GM18520 (cell line): ENCODE data around the gene ACHE.
"Not testable (repeated sequence)": the region's sequence is repeated elsewhere in the genome, so short reads cannot be mapped to it uniquely, and the experiment has no call there.

ENCODE experiments used
- ATAC-seq: cut with Tn5 transposase; IDR thresholded peaks from one replicate; pipeline ENCODE4 v1.9.1; 2021; ENCODE audit not compliant: unreplicated experiment

The ACHE gene

GRCh38 chr7:100895701-100895955 is at the start of gene ACHE:
ACHE (minus strand) TSS chr7:100895888; CDS start chr7:100894232, 1,656 bp downstream.
- ATAC-seq, result no peak

GRCh38 chr7:100944138-100944537 is 48.5 kb upstream of the ACHE start:
- ATAC-seq, result no peak

GRCh38 chr7:100943693-100944092 is 48.0 kb upstream of the ACHE start:
- ATAC-seq, result no peak

DNA sequence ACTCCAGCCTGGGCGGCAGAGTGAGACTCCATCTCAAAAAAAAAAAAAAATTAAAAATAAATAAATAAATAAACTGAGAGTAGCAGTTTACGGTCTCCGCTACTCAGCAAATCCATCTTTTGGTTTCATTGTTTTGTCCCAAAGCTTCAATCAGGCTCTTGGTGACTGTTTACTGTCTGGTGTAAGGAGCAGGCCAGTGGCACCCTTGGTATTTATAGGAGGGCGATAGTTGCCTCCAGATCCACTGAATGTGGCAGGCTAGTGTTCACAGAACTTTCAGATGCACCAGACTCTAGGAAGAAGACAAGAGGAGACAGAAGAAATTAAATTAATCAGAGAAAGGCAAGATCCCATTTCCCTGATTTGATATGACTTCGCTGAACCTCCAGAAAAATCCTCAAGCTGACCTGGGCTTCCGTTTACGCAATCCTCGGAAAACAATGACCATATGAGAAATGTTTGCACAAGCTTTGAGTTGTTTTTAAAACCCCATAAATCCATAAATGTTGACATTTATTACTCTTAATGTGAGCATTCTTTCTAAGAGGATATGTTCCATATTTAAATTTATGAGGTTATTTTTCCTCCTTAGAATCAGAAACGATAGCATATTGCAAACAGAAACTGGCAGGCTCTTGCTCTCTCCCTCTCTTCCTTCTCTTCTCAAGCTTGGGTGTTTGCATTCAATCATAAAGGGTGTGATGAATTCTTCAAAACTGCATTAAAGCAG is 46.5 kb upstream of the ACHE start:
- no peak for ATAC-seq

DNA sequence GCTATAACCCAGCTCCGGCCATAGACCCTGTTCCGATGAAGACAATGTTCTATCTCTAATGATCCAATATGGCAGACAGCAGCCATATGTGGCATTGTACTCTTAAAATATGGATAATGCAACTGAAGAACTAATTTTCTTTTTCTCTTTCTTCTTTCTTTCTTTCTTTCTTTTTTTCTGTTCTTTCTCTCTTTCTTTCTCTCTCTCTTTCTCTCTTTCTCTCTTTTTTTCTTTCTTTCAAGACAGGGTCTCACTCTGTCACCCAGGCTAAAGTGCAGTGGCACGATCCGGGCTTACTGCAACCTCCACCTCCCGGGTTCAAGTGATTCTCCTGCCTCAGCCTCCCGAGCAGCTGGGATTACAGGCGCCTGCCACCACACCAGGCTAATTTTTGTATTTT is 40.5 kb upstream of the ACHE start:
- not testable (repeated sequence) for ATAC-seq

DNA sequence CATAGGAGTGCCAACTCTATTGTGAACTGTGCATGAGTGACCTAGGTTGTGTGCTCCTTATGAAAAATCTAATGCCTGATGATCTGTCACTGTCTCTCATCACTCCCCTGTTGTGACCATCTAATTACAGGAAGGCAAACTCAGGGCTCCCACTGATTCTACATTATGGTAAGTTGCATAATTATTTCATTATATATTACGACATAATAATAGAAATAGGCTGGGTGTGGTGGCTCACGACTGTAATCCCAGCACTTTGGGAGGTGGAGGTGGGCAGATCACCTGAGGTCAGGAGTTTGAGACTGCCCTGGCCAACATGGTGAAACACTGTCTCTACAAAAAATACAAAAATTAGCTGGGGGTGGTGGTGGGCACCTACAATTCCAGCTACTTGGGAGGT is 39.7 kb upstream of the ACHE start:
- not testable (repeated sequence) for ATAC-seq

DNA sequence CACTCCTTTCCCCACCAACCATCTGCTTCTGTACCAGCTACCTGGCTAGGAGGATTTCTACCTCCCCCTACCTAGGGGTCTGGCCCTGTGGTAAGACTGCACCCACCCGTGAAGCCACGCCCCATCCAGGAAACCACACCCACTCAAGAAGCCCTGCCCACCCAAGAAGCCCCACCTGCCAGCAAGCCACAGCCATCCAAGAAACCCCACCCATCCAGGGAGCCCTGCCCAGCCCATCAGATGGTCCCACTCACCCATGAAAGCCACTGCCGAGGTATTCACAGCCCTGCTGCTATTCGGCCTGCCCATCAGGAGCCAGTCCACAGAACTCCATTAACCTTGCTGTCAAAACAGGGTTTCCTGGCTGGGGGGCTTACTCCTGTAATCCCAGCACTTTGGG is 38.0 kb upstream of the ACHE start:
- ATAC-seq, result no peak

- ATAC-seq, result no peak
Measured at GRCh38 chr7:100929808-100930174, 34.1 kb upstream of the ACHE start.

DNA sequence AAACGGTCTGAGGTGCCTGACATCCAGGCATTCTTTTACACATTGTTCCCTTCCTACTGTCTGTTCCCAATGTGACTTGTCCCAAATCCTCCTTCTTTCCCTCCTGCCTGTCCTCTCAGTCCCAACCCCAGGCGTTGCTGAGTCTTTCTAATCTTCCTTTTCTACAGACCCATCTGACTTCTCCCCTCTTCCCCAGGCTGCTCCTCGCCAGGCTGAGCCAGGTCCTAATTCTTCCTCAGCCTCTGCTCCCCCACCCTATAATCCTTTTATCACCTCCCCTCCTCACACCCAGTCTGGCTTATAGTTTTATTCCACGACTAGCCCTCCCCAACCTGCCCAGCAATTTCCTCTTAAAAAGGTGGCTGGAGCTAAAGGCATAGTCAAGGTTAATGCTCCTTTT is 27.9 kb upstream of the ACHE start:
- ATAC-seq, result not testable (repeated sequence)

- ATAC-seq, result no peak
Measured at GRCh38 chr7:100921039-100921438, 25.4 kb upstream of the ACHE start.

- ATAC-seq, result not testable (repeated sequence)
Measured at GRCh38 chr7:100919779-100920437, 24.2 kb upstream of the ACHE start.

GRCh38 chr7:100919335-100919734 is 23.6 kb upstream of the ACHE start:
- ATAC-seq, result not testable (repeated sequence)

DNA sequence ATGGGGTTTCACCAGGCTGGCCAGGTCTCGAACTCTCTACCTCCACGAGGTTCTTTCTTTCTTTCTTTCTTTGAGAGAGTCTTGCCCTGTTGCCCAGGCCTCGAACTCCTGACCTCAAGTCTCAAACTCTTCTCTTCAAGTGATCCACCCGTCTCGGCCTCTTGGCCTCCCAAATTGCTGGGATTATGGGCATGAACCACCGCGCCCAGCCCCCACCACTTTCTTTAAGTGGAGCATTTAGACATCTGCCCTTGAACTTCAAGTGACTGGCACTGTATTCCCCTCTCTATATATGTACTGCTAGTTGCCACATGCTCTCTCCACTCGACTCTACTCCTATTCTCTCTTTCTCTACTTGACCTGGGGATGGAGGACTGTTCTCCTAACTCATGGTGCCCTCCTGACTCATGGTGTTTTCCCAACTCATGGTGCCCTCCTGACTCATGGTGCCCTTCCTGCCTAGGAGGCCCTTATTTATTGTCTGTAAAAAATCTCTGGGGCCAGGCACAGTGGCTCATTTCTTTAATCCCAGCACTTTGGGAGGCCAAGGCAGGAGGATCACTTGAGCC is 19.3 kb upstream of the ACHE start:
- ATAC-seq, result no peak

GRCh38 chr7:100914208-100914878 is 18.7 kb upstream of the ACHE start:
- no peak for ATAC-seq

DNA sequence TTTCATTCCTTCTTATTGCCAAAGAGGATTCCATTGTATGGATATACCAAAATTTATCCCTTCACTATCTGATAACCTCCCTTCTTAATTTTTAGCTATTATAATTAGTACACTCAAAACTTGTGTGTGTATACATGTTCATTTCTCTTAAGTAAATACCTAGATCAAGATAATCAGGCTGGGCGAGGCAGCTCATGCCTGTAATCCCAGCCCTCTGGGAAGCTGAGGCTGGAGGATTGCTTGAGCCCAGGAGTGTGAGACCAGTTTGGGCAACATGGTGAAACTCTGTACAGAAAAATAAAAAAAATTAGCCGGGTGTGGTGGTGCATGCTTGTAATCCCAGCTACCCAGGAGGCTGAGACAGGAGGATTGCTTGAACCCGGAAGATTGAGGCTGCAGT is 15.8 kb upstream of the ACHE start:
- no peak for ATAC-seq

DNA sequence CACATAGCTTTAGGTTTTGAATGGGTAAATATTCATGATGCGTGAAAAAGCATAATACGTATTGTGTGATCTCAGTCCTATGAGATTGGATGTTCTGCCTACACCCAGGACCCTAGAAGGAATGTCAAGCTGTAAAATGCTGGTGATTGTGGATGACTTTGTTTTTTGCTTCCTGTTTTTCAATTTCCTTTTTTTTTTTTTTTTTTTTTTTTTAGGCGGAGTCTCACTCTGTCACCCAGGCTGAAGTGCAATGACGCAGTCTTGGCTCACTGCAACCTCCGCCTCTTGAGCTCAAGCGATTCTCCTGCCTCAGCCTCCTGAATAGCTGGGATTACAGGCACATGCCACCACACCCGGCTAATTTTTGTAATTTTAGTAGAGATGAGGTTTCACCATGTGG is 14.8 kb upstream of the ACHE start:
- not testable (repeated sequence) for ATAC-seq

DNA sequence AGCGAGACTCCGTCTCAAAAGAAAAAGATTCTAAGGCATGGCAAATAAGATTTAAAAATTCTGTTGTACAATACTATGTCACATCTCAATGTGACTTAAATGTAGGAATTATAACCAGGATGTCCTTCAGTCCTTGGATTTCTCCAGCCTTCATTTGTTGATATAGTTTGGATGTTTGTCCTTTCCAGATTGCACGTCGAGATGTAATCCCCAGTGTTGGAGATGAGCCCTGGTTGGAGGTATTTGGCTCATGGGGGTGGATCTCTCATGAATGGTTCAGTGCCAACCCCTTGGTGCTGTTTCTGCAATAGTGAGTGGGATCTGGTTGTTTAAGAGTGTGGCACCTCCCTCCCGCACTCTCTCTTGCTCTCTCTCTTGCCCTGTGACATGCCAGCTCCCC is 12.8 kb upstream of the ACHE start:
- no peak for ATAC-seq

GRCh38 chr7:100902638-100903037 is 7.0 kb upstream of the ACHE start:
- no peak for ATAC-seq

- no peak for ATAC-seq
Measured at GRCh38 chr7:100901921-100902332, 6.2 kb upstream of the ACHE start.

GRCh38 chr7:100900978-100901377 is 5.3 kb upstream of the ACHE start:
- no peak for ATAC-seq

DNA sequence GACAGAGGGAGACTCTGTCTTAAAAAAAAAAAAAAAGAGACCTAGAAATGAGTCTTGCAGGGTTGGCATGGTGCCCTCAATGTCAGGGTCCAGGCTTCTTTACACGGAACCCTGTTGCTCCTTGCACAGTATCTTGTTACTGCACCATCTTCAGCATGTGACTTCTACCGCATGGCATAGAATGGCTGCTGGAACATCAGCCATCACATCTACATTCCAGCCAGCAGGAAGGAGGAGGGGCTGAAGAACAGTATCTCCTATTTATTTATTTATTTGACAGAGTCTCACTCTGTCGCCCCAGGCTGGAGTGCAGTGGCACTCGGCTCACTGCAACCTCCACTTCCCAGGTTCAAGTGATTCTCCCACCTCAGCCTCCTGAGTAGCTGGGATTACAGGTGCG is 3.7 kb upstream of the ACHE start:
- ATAC-seq, result no peak
